ENCODE results near the gene TMEM72.

The TMEM72 gene

GRCh38 chr10:44956717-44957706 lies 45.9 kb downstream of the TMEM72 start:
- DNase-seq = no peak

GRCh38 chr10:44958196-44958897 lies 47.2 kb downstream of the TMEM72 start:
- DNase-seq = no peak

- DNase-seq = no peak
Observed at GRCh38 chr10:44958898-44959246, 47.7 kb downstream of the TMEM72 start.

GRCh38 chr10:44959247-44960087 lies 48.3 kb downstream of the TMEM72 start, which contains the start of gene RASSF4:
RASSF4 (plus strand) TSS chr10:44959802; CDS start chr10:44970203, 10,401 bp downstream.
- DNase-seq = peak; percentile 89

DNA sequence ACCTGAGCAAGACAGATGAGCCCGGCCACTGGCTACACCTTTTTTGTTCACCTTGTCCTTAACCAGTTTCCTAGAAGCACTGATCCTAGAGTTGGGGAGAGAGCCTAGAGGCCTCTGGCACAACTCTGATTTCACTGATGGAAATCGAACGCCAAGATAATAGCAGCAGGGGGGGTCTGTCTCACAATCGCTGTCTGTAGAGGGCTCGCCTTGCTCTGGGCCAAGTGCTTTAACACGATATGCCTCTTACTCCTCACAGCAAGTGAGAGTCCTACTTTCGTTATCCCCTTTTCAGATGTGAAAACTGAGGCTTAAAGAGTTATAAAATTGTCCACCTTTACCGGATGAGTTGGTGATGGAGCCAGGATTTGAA lies 48.9 kb downstream of the TMEM72 start:
- DNase-seq = no peak

DNA sequence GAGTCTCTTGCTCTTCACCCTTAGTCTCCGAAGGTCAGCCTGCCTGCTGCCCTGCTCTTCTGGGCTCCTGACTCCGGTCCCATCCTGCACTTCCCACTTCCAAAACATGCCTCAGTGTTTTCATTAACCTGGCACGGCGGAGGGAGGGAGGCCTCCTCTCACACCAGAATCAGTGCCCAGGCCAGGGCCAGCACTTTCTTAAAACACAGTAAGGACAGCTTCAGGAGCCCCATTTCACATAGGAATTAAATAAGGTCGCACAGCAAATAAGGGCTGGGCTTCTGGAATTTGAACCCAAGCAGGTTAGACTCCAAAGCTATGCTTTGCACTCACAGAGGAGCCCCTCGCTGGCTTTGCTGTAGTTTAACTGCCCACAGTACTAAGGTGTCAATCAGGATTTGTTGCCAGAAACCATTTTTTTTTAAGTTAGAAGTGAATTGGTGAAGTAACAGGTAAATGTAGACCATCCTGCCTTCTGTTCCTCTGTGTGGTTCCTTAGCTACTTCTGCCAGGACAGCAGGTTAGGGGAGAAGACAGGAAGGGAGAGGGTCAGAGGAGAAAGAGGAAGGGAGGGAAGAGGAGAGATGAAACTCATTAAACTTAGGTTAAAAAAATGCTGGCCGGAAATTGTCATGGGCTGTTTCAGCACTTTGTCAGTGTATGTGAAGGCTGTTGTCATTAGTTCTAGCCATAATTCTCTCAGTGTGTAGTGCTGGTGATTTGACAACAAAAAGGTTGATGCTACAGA lies 49.5 kb downstream of the TMEM72 start:
- DNase-seq = no peak

DNA sequence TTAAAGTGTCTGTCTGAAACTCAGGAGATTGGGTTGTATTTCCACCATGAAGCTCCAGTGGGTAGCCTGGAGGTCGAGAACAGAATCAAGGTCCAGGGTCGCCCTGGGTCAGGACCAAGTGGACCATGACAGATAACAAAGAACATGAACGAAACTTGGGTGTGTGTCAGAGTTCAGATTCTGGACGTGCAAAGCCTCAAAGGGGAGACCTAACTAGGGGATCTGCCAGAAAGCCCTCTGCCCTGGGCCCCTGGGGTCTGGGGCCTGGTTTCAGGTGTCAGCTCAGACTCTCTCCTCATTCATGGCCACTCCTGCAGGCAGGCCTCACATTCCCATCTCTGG lies 50.1 kb downstream of the TMEM72 start:
- DNase-seq = no peak

- DNase-seq = no peak
Observed at GRCh38 chr10:44961931-44962750, 51.0 kb downstream of the TMEM72 start.

- DNase-seq = no peak
Observed at GRCh38 chr10:44962870-44963738, 52.0 kb downstream of the TMEM72 start.

DNA sequence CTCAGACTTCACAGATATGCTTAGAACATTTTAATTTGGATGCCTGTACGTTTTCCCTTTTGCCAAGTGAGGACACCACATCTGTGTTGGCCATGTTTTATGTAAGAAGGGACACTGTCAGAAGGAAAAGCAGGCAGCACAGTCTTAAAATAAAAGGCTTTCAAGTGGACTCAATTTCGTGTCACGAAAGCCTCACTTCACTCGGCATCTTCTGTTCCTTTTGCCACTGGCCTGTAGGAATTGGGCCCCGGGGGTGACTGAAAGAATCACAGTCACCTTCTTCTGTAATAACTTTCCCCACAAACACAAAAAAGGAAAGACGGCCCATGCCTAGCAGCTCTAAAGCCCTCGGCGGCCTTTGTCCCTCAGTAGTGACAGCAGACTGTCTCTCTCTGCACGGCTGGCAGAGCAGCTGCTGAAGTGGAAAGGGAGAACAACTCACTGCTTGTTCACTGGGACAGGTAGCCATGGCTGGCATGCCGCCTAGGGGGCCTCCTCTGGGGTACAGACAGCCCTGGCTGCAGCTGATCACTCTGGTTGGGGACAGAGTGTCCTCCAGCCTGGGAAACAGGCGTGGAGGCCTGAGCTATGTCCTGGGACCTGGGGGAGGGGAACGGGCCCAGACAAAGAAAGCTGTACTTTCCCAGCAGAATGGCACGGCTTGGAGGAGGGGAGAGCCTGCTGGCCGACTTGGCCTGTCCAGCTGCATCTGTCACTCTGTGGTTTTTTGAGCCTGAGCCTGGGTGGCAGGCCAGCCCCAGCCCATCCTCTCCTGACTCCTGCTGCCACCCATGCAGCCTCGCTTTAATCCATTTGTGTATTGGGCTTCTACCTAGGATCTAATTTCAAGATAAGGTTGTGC lies 52.9 kb downstream of the TMEM72 start:
- DNase-seq = no peak

DNA sequence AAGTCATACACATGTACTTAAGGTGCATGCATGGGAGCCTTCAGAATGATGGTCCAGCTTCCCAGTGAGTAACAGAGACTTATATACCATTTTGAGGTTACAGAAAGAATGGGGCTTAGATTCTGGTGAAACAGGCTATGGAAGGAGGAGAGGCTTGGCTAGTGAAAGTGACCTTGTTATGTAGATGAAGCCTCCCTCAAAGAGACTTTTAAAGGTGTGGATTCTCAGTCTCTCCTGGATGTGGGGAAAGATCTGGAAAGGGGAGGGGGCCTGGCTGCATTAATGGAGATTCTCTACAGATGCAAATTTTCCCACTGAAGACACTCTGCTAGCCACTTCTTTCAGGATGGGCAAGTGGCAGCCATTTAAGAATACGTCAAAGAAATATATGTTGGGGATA lies 54.0 kb downstream of the TMEM72 start:
- no peak for DNase-seq

DNA sequence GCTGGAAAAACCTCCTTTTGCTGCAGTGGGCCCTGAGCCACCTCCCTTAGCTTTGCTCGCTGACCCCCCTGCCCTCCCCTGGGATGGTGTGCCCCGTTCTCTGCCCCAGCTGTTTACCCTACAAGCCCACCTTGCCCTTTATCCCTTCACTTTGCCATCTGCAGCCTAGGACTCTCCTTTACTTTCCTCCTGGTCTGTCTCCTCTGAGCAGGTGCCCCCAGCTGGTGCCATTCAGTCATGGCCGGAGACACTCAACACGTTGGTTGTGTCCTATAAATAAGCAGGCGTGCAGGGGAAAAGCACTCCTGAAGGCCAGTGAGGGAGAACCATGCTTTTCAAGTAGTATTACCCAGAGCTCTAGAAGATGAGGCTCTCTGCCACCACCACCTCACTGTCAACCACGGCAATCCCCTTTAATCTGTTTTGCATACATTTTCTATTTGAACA lies 54.5 kb downstream of the TMEM72 start:
- DNase-seq = no peak

DNA sequence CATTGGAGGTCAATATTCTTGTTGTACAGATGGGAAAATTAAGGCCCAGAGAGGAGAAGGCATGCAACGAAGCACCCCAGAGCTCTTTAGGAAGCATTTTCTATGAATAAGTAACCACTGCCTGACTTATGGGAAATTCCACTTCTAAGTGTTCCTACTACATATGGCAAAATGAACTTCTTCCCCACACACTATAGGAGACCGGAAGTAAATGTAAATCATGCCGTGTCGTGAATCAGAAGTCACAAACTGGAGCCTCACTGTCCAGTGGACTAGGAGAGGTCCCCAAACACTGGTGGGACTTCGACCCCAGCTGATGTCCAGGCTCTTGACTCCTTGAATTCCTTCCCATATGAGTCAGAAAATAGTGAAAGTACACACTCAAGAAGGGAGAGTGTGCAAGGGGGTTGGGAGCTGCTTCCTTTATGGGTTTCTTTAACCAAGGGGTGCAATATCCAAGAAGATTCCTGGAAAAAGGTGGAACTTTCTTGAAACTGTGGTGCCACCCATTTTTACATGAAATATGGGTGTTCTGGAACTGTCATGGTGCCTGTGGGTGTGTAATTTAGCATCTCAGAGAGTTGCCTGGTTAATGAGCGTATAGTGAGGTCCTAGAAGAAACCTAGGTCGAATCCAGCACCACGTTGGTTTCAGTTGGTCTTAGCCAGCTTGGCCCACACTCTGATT lies 55.1 kb downstream of the TMEM72 start:
- no peak for DNase-seq

DNA sequence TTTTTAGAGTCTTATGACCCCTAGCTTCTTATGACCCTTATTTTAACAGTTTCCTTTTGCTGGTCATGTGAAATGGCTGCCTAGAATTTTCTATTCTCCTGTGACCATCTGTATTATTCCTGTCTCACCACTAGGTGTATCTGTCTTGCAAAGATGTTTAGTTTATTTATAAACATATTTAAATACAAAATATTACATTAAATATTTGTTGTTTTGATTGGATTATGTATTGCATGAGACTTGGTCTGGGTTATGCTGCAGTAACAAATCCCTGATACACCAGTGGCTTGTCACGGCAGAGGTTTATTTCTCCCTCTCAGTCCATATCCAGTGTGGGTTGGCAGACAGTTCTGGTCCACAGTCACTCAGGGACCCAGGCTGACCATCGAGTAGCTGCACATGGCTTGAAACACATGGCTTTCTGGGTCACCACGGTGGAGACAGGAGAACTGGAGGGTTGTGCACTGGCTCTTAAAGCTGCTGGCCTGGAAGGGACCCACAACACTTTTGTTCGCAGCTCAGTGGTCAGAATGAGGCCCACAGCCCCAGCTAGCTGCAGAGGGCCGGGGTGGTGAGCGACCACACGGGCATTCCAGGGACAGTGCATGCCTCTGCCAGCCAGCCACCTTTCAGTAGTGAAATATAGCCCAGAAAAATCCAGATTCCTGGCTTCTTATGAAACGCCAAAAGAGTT lies 55.8 kb downstream of the TMEM72 start:
- no peak for DNase-seq

- no peak for DNase-seq
Observed at GRCh38 chr10:44967616-44968015, 56.5 kb downstream of the TMEM72 start.

DNA sequence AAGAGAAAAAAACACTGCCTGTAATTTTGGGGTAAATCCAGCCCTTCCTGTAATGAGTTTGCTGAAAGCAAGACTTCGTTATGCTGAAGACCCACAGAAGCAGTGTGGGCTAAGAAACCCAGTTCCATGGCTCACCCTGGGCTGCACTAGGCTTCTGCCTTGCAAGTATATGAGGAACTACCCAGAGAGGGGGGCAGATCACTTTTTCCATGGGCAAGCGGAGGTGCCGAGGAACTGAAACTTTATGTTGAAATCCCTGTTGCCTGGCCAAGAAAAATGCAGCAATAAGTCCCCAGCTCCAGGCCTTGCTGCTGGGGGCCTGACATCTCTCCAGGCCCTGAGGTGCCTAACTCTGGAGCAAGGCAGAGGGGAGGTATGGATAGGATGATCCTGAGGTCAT lies 57.0 kb downstream of the TMEM72 start:
- no peak for DNase-seq

DNA sequence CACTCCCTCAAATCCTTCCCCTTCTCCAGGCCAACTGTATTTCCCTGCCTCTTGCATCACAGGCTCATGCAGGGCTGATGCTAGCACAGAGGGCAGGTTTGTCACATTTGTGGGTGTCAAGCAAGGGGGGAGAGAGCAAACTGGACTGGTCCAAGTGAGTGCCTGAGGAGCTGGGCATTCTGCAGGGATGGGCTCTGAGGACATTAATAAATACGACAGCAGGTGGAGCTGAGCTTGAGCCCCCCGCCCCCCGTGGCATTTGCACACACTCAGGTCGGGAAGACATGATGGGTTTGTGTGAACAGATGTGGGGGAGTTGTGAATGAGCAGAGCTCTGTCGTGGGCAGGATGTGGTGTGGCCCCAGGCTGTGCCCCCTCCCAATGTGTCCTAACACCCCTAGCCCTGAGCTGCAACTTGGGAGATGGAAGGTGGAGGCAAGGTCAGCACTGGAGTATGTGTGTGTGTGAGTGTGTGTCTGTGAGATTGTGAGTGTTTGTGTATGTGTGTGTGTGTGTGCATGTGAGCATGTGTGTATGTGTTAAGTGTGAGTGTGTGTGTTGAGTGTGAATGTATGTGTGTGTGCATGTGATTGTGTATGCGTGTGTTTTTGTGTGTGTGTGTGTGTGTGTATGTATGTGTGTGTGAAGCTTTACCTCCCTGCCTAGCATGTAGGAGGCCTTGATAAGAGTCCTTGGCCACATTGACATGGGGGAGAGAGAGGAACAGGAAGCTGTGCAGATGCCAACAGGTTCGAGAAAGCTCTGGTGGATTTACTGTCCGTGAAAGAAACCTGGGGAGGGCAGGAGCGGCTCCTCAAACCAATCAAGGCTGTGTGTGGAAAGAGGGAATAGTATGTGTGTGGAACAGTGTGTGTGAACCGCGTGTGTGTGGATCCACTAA lies 57.6 kb downstream of the TMEM72 start:
- DNase-seq = no peak

Measured in T-helper 9 cell (primary cell).